Duodenal mucosa (tissue), 2 donors: ENCODE results near the gene DOCK3.

Experiments used
- H3K27ac ChIP-seq: one replicate; pipeline ENCODE4 v1.7.0; 2013; ENCODE audit warnings: low read depth, low read length
- H3K27me3 ChIP-seq, 2 donors: one replicate each; pipeline ENCODE4 v1.7.0; 2013; ENCODE audit warnings: low read length in 2 of 2, control low read depth in 1 of 2; ENCODE audit not compliant: insufficient read depth in 2 of 2, control insufficient read depth in 1 of 2
- H3K36me3 ChIP-seq, 2 donors: one replicate each; pipeline ENCODE4 v1.7.0; 2013; ENCODE audit warnings: low read length in 2 of 2, control low read depth in 1 of 2; ENCODE audit not compliant: insufficient read depth in 2 of 2, control insufficient read depth in 1 of 2
- H3K4me1 ChIP-seq, 2 donors: one replicate each; pipeline ENCODE4 v1.7.0; 2013; ENCODE audit warnings: low read length in 2 of 2, control low read depth in 1 of 2; ENCODE audit not compliant: insufficient read depth in 2 of 2, control insufficient read depth in 1 of 2
- H3K4me3 ChIP-seq, 2 donors: one replicate each; pipeline ENCODE4 v1.7.0; 2013; ENCODE audit warnings: low read length in 2 of 2, low read depth in 1 of 2
- H3K9ac ChIP-seq, 2 donors: one replicate each; pipeline ENCODE4 v1.7.0; 2013; ENCODE audit warnings: low read length in 2 of 2, low read depth in 1 of 2
- H3K9me3 ChIP-seq, 2 donors: one replicate each; pipeline ENCODE4 v1.7.0; 2013; ENCODE audit warnings: low read length in 2 of 2, control low read depth in 1 of 2; ENCODE audit not compliant: control insufficient read depth in 1 of 2

The DOCK3 gene

GRCh38 chr3:50633230-50633790, 41.4 kb upstream of the DOCK3 start:
- H3K27ac ChIP-seq = no peak overlapping the region
- H3K4me3 ChIP-seq = no peak overlapping the region
- no peaks in the 10 kb centered on the region for H3K27me3 ChIP-seq
- H3K9me3 ChIP-seq = no peaks in the 10 kb centered on the region
- no peak overlapping the region for H3K9ac ChIP-seq
- H3K4me1 ChIP-seq = peaks cover under 1 to 8% of the 10 kb centered on the region in 2 donors
- H3K36me3 ChIP-seq = peaks cover 2 to 3% of the 10 kb centered on the region in 2 donors

GRCh38 chr3:50635066-50635465, 39.7 kb upstream of the DOCK3 start:
- H3K9me3 ChIP-seq = no peaks in the 10 kb centered on the region
- no peak overlapping the region for H3K27ac ChIP-seq
- H3K36me3 ChIP-seq = peaks cover 3 to 6% of the 10 kb centered on the region in 2 donors
- no peak overlapping the region for H3K9ac ChIP-seq
- no peaks in the 10 kb centered on the region for H3K27me3 ChIP-seq
- peaks cover 0 to 8% of the 10 kb centered on the region in 2 donors for H3K4me1 ChIP-seq
- no peak overlapping the region for H3K4me3 ChIP-seq

GRCh38 chr3:50637011-50637410, 37.7 kb upstream of the DOCK3 start:
- Histone ChIP-seq H3K9me3 (no peaks in the 10 kb centered on the region), H3K9ac (no peak overlapping the region), H3K27ac (no peak overlapping the region), H3K4me1 (peaks cover 0 to 5% of the 10 kb centered on the region in 2 donors), H3K27me3 (no peaks in the 10 kb centered on the region), H3K36me3 (peaks cover 16 to 25% of the 10 kb centered on the region in 2 donors), H3K4me3 (no peak overlapping the region)

- no peak overlapping the region for H3K4me3 ChIP-seq
- H3K4me1 ChIP-seq = peaks cover 0 to 5% of the 10 kb centered on the region in 2 donors
- no peaks in the 10 kb centered on the region for H3K9me3 ChIP-seq
- H3K36me3 ChIP-seq = peaks cover 16 to 32% of the 10 kb centered on the region in 2 donors
- no peak overlapping the region for H3K9ac ChIP-seq
- no peaks in the 10 kb centered on the region for H3K27me3 ChIP-seq
- H3K27ac ChIP-seq = no peak overlapping the region
These were observed 36.8 kb upstream of the DOCK3 start for GRCh38 chr3:50637945-50638344.

DNA sequence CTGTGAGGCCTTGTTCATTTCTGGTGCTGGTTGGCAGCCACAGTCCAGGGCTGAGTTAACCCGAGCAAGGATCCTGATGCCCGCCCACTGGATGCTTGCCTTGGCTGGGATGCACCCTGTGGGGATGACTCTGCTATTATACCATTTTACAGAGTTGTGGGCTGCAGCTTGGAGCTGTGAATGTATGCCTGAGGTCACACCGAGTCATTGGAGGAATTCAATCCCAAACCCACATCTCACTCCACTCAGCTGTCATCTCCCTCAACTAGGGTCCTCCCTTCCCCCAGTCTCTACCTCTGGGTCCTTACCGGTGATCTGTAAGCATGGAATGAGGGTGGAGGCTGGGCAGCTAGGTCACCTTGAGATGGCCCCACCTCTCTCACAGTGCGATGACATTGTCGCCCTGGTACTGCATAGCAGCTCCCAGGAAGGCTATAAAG, 35.7 kb upstream of the DOCK3 start:
- no peak overlapping the region for H3K27ac ChIP-seq
- no peak overlapping the region for H3K9ac ChIP-seq
- peaks cover 25 to 43% of the 10 kb centered on the region in 2 donors for H3K36me3 ChIP-seq
- H3K9me3 ChIP-seq = no peaks in the 10 kb centered on the region
- H3K4me3 ChIP-seq = no peak overlapping the region
- H3K4me1 ChIP-seq = peaks cover 0 to 5% of the 10 kb centered on the region in 2 donors
- H3K27me3 ChIP-seq = no peaks in the 10 kb centered on the region

GRCh38 chr3:50642382-50642781, 32.3 kb upstream of the DOCK3 start:
- Histone ChIP-seq H3K9ac (no peak overlapping the region), H3K4me3 (no peak overlapping the region), H3K4me1 (no peaks in the 10 kb centered on the region), H3K36me3 (peaks cover 37 to 72% of the 10 kb centered on the region in 2 donors), H3K27ac (no peak overlapping the region), H3K27me3 (no peaks in the 10 kb centered on the region), H3K9me3 (no peaks in the 10 kb centered on the region)

GRCh38 chr3:50644561-50644960, 30.2 kb upstream of the DOCK3 start:
- Histone ChIP-seq H3K36me3 (peaks cover 40 to 85% of the 10 kb centered on the region in 2 donors), H3K4me1 (no peaks in the 10 kb centered on the region), H3K27ac (no peak overlapping the region)

GRCh38 chr3:50645378-50645777, 29.3 kb upstream of the DOCK3 start:
- peaks cover 40 to 82% of the 10 kb centered on the region in 2 donors for H3K36me3 ChIP-seq
- no peak overlapping the region for H3K27ac ChIP-seq

More at GRCh38 chr3:50644561-50644960, 30.2 kb upstream of the DOCK3 start:
- no peaks in the 10 kb centered on the region for H3K27me3 ChIP-seq
- no peaks in the 10 kb centered on the region for H3K9me3 ChIP-seq
- no peak overlapping the region for H3K9ac ChIP-seq
- H3K4me3 ChIP-seq = no peak overlapping the region

DNA sequence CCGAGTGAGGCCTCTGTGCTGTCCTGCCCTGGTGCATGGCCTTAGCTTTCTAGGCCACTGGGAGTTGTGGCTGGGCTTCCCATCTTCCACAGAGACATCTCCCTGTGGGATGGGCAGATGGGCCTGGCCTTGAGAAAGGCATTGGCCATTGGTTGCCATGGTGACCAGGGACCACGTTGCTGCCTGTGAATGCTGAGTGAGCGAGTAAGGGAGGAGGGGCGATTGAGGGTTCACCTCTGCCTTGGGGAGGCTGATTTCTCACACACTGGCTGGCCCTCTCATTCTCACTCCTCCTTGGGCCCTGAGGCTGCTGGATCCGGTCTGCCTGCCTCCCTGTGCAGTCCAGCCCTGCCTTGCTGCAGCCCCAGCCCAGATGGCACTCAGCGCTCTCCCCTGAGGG, 26.4 kb upstream of the DOCK3 start:
- Histone ChIP-seq H3K27me3 (no peaks in the 10 kb centered on the region), H3K27ac (no peak overlapping the region), H3K4me1 (no peaks in the 10 kb centered on the region), H3K9ac (no peak overlapping the region), H3K4me3 (no peak overlapping the region), H3K36me3 (peaks cover 25 to 54% of the 10 kb centered on the region in 2 donors), H3K9me3 (no peaks in the 10 kb centered on the region)

More at GRCh38 chr3:50645378-50645777, 29.3 kb upstream of the DOCK3 start:
- Histone ChIP-seq H3K4me1 (no peaks in the 10 kb centered on the region), H3K9me3 (no peaks in the 10 kb centered on the region), H3K27me3 (no peaks in the 10 kb centered on the region), H3K9ac (no peak overlapping the region), H3K4me3 (no peak overlapping the region)

GRCh38 chr3:50648944-50649343, 25.8 kb upstream of the DOCK3 start:
- H3K9me3 ChIP-seq = no peaks in the 10 kb centered on the region
- H3K27ac ChIP-seq = no peak overlapping the region
- H3K9ac ChIP-seq = no peak overlapping the region
- H3K4me3 ChIP-seq = no peak overlapping the region
- no peaks in the 10 kb centered on the region for H3K27me3 ChIP-seq
- H3K4me1 ChIP-seq = no peaks in the 10 kb centered on the region
- H3K36me3 ChIP-seq = peaks cover 19 to 48% of the 10 kb centered on the region in 2 donors
